ENCODE measurements around the gene APEX1.

The APEX1 gene

DNA sequence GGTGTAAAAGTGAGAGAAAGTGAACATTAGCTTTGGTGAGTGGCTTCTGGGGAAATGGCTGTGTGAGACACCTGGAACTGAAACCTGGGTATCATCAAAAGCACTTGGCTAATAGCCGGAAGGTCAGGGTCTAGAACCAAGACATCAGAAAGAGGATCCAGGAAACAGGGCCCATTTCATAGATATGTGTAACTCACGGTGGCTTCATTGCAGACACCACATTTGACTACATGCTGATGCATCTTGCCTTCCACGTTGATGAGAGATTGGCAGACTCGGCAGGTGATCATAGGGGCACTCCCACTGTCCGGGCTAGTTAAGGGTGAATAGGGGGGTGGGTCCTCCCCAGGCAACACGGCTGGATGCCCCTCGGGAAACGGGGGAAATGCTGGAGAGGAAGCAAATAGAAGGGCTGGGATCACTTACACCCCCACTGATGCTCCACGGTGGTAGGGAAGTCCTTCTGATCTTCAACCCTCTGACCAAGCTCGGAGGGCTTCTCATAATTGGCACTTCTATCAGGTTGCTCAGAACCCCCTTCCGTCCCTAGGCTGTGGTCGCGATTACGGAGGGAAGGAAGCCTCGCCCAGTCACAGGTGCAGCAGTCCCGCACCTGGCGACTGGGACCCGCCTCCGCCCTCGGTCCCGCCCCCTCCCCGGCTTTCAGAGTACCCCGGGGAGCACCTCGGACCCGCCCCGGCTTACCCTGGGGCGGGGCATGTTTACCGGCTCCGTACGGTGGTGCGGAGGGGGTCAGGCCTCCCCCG is 5.6 kb downstream of the APEX1 start:
- Histone ChIP-seq H3K4me3 (ENCODE audit: low read depth, low read length) (peak overlapping the region; percentile 90), H3K9me3 (ENCODE audit: control insufficient read depth, insufficient read depth, low read length) (no peaks in the 10 kb centered on the region), H3K36me3 (ENCODE audit: control insufficient read depth, insufficient read depth, low read length) (peaks cover 46% of the 10 kb centered on the region), H3K27me3 (ENCODE audit: control insufficient read depth, insufficient read depth, low read length) (no peaks in the 10 kb centered on the region), H3K27ac (ENCODE audit: low read depth, low read length) (peak overlapping the region; percentile 96), H3K9ac (ENCODE audit: low read depth, low read length) (peak overlapping the region; percentile 55), H3K4me1 (ENCODE audit: control insufficient read depth, insufficient read depth, low read length) (peaks cover 20% of the 10 kb centered on the region)

DNA sequence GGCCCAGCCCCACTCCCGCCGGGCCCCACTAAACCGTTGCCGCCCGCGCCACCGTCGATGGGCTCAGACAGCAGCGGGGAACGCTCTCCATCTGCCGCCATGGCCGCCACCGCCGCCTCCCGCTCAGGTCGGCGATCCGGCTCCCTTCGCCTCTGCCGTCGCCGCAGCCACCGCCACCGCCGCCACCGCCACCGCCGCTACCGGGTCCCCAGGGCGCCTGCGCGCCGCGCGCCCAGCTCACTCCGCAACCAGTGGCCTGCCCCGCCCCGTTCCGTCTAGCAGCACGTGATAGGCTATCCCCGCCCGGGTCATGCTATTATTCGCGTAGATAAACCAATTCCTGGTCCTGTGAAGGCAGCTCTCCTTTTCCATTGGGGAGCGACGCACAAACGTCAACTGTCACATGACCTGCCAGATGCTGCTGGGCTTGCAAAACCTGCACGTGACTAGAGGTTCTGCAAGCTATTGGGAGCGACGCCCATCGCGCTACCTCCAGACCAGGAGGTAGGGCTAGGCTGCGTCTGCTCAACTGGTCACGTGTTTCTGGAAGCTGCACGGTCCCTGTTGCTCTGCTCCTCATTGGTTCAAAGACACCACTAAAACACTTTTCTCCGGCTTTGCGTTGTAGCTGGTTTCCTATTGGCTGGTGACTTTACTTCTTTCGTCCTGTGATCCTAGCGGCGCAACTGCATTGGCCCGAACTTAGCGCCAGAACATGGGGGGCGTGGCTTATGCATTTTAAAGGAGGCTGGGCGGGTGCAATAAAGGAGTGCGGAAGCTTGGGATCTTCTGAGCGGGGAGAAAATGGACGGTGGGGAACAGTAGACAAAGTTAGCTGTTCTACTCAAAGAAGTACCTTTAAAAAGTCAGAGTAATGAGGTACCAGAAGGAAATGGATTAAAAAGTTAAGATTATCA is 6.5 kb downstream of the APEX1 start, which contains the start of gene PIP4P1:
Gene PIP4P1 (minus strand): TSS at position 210 of the 917 bp plus-strand sequence. CDS start 109 bp downstream, at position 101.
- peaks cover 40% of the 10 kb centered on the region for H3K36me3 ChIP-seq (ENCODE audit: control insufficient read depth, insufficient read depth, low read length)
- peak within 1 kb of the TSS; percentile 57 for H3K9ac ChIP-seq (ENCODE audit: low read depth, low read length)
- H3K27ac ChIP-seq (ENCODE audit: low read depth, low read length): peak within 1 kb of the TSS; percentile 96
- no peaks in the 10 kb centered on the region for H3K27me3 ChIP-seq (ENCODE audit: control insufficient read depth, insufficient read depth, low read length)
- H3K9me3 ChIP-seq (ENCODE audit: control insufficient read depth, insufficient read depth, low read length): no peaks in the 10 kb centered on the region
- H3K4me3 ChIP-seq (ENCODE audit: low read depth, low read length): peak within 1 kb of the TSS; percentile 90
- H3K4me1 ChIP-seq (ENCODE audit: control insufficient read depth, insufficient read depth, low read length): peaks cover 15% of the 10 kb centered on the region; the same call in 1 of the 2 replicates

DNA sequence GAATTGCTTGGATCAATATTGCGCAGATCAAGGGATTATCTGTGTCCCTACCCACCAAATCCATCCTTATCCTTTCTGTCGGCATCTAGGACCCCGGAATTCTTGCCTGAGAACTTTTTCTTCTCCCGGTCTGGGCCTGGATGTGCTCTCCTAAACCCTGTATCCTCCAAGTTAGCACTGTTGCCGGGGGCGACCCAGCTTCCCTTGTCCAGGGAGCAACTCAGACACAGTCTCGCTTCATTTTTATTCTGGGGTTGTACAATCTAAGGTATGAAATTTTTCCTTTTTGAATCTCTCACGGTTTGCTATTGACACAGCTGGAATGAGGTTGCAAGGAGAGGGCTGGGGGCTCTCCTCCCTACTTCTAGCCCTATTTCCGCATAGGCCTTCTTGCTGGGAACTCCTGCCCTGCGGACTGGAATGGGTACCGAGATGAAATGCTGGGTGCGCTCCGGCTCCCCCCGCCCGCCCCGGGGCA is 13.8 kb downstream of the APEX1 start:
- H3K4me1 ChIP-seq (ENCODE audit: control insufficient read depth, insufficient read depth, low read length): no peaks in the 10 kb centered on the region; the same call in 1 of the 2 replicates
- peak overlapping the region; percentile 71 for H3K27ac ChIP-seq (ENCODE audit: low read depth, low read length)
- no peak overlapping the region for H3K9ac ChIP-seq (ENCODE audit: low read depth, low read length)

DNA sequence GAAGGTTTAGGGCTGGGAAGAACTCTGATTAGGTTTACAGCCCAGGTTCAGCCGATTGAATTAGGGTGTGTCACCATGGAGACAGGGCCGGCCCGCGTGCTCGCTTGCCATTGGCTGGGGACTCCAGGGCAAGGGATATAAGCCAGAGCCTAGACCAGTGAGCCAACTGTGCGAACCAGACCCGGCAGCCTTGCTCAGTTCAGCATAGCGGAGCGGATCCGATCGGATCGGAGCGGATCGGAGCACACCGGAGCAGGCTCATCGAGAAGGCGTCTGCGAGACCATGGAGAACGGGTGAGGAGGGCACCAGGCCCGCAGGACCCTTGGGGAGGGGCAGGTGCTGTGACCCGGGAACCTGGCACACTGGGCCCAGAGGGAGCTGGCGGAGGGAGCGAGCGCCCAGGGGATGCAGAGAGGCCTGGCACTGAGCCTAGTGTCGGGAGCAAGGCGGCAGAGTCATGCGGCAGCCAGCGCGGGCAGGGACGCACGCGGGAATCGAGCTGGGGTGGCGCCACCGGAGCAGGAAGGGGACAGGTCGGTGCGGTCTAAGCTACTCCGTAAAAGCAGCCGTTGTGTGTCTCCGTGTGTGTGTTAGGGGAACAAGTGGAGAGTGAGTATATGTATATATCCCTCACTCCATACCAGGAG is 14.3 kb downstream of the APEX1 start, which contains the start of gene PNP:
Gene PNP (plus strand): TSS at position 165 of the 648 bp plus-strand sequence. CDS start 119 bp downstream, at position 284.
- peak within 1 kb of the TSS; percentile 88 for H3K4me3 ChIP-seq (ENCODE audit: low read depth, low read length)
- no peaks in the 10 kb centered on the region; the same call in 1 of the 2 replicates for H3K4me1 ChIP-seq (ENCODE audit: control insufficient read depth, insufficient read depth, low read length)
- H3K27ac ChIP-seq (ENCODE audit: low read depth, low read length): peak within 1 kb of the TSS; percentile 71
- H3K9ac ChIP-seq (ENCODE audit: low read depth, low read length): peak within 1 kb of the TSS; percentile 76
- H3K27me3 ChIP-seq (ENCODE audit: control insufficient read depth, insufficient read depth, low read length): no peaks in the 10 kb centered on the region
- H3K9me3 ChIP-seq (ENCODE audit: control insufficient read depth, insufficient read depth, low read length): no peaks in the 10 kb centered on the region
- peaks cover 26% of the 10 kb centered on the region for H3K36me3 ChIP-seq (ENCODE audit: control insufficient read depth, insufficient read depth, low read length)

More for the DNA sequence above, 13.8 kb downstream of the APEX1 start:
- H3K27me3 ChIP-seq (ENCODE audit: control insufficient read depth, insufficient read depth, low read length): no peaks in the 10 kb centered on the region
- peak overlapping the region; percentile 88 for H3K4me3 ChIP-seq (ENCODE audit: low read depth, low read length)
- peaks cover 21% of the 10 kb centered on the region for H3K36me3 ChIP-seq (ENCODE audit: control insufficient read depth, insufficient read depth, low read length)
- no peaks in the 10 kb centered on the region for H3K9me3 ChIP-seq (ENCODE audit: control insufficient read depth, insufficient read depth, low read length)

DNA sequence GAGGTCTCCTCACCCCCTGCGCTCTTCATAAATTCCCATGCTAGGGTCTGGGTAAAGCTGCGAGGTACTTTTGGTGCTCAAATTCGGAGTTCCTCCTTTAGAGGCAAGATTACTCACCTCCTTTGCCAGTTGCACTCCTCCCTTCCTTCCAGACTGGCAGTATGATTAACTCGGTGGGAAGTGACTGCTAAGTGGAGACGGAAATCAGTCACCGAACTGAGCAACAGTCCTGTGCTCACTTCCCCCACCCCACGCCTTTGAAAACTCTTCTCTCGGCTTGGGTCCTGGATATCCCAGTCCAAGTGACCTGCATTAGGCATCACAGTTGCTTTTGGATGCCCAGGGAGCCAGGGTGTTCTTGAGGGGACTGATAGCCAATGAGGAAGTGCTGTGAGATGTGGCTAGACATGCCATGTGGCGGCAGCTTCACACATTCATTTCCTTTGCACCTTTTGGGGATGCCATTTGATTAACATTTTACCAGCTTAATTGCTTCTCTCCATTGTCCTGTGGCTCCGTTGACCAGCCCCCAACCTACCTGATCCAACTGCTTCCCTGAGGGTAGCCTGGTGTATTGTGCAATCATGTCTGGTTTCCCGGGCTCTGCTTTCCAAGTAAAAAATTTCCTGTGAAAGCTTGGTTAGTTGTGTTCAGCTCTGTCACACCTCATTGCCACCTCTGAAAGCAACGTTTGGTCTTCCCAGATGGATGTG is 15.0 kb downstream of the APEX1 start:
- Histone ChIP-seq H3K9ac (ENCODE audit: low read depth, low read length) (peak overlapping the region; percentile 76), H3K9me3 (ENCODE audit: control insufficient read depth, insufficient read depth, low read length) (no peaks in the 10 kb centered on the region), H3K4me1 (ENCODE audit: control insufficient read depth, insufficient read depth, low read length) (no peaks in the 10 kb centered on the region; the same call in 1 of the 2 replicates), H3K27me3 (ENCODE audit: control insufficient read depth, insufficient read depth, low read length) (no peaks in the 10 kb centered on the region), H3K27ac (ENCODE audit: low read depth, low read length) (peak overlapping the region; percentile 71), H3K36me3 (ENCODE audit: control insufficient read depth, insufficient read depth, low read length) (peaks cover 33% of the 10 kb centered on the region), H3K4me3 (ENCODE audit: low read depth, low read length) (peak overlapping the region; percentile 88)

DNA sequence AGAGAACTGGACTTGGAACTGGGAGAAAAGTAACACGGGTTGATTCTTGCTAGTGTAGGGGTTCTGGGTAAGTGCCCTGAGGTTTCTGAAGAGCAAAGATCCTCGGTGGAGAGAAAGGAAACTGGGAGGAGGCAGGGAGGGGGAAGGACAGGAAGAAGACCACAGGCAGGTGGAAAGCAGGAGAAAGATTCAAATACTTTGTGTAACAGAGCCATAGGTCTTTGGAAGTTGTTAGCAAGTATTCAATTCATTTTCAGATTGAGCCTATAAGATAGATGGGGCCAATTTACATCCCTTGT is 15.5 kb downstream of the APEX1 start:
- Histone ChIP-seq H3K27me3 (ENCODE audit: control insufficient read depth, insufficient read depth, low read length) (no peaks in the 10 kb centered on the region), H3K4me3 (ENCODE audit: low read depth, low read length) (peak overlapping the region; percentile 88), H3K9me3 (ENCODE audit: control insufficient read depth, insufficient read depth, low read length) (no peaks in the 10 kb centered on the region), H3K4me1 (ENCODE audit: control insufficient read depth, insufficient read depth, low read length) (no peaks in the 10 kb centered on the region; the same call in 1 of the 2 replicates), H3K9ac (ENCODE audit: low read depth, low read length) (peak overlapping the region; percentile 76), H3K27ac (ENCODE audit: low read depth, low read length) (no peak overlapping the region), H3K36me3 (ENCODE audit: control insufficient read depth, insufficient read depth, low read length) (peaks cover 38% of the 10 kb centered on the region)

DNA sequence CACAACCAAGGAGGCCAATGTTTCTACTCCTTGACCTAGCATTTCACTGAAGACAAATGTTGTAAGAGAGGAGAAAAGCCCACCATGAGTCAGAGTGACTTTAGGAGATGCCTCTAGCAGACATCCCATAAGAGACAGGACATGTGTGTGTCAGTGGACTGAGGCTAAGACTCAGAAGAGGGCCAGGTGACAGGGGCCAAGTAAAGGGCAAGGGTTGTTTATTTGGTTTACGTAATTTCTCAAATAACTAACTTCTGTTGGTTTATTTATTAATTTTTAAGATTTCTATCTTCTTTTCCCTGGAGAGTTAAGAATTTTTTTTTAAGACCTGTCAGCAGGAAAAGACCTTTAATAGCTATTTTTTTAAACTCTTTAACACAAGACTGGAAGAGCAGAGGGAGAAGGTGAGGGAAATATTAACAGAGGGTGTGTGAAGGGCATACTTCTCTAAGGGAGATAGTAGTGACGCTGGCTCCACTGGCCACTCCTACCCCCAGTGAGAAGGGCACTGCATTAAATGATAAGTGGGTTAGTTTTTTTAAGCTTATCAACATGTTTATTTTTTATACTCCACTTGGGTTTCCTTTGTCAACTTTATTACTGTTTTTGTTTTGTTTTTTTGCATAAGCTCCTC is 17.6 kb downstream of the APEX1 start:
- H3K4me3 ChIP-seq (ENCODE audit: low read depth, low read length): no peak overlapping the region
- no peak overlapping the region for H3K27ac ChIP-seq (ENCODE audit: low read depth, low read length)
- no peaks in the 10 kb centered on the region for H3K9me3 ChIP-seq (ENCODE audit: control insufficient read depth, insufficient read depth, low read length)
- no peak overlapping the region for H3K9ac ChIP-seq (ENCODE audit: low read depth, low read length)
- no peaks in the 10 kb centered on the region for H3K27me3 ChIP-seq (ENCODE audit: control insufficient read depth, insufficient read depth, low read length)
- peaks cover 59% of the 10 kb centered on the region for H3K36me3 ChIP-seq (ENCODE audit: control insufficient read depth, insufficient read depth, low read length)
- H3K4me1 ChIP-seq (ENCODE audit: control insufficient read depth, insufficient read depth, low read length): no peaks in the 10 kb centered on the region; the same call in 1 of the 2 replicates

DNA sequence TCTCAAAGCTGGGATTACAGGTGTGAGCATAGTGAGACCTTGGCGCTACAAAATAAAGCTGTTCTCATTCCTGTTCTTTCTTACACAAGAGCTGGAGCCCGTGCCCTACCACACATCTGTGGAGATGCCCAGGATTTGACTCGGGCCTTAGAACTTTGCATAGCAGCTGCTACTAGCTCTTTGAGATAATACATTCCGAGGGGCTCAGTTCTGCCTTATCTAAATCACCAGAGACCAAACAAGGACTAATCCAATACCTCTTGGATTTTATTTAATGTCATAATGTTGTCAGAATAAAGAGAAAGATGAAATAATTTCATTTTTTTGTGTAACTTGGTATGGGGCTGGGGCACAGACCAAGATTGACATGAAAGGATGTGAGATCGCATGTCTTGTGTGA is 21.8 kb downstream of the APEX1 start:
- H3K27ac ChIP-seq (ENCODE audit: low read depth, low read length): no peak overlapping the region
- peaks cover 69% of the 10 kb centered on the region for H3K36me3 ChIP-seq (ENCODE audit: control insufficient read depth, insufficient read depth, low read length)

DNA sequence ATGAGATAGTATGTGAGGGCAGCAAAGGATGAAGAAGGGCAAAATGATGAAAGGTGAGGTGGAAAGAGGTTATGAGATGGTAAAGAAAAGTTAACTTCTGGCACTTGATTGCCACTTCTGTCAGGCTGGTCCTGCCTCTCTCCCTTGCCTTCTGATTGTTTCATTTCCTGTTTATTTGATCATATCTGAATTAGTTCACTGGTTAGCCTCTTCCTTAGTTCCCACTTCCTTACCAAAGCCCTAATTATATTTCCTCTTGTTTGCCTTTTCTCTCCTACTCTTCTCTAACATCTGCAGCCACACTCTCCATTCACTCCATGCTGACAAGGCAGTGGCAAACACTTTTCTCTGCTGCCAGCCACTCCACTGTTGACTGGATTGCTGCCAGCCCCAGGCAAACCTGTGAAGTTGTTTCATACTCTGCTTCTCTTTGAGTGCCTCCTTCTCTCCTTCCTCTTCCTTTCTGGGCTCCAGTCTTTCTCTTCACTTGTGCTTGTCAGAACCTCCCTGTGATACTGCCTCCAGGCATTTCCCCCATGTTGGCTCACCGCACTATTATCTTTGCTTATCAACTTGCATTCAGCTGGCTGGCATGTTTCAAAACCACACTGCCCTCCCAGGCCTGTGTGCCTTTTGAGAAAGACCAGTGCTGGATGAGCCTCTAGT is 22.3 kb downstream of the APEX1 start:
- H3K9me3 ChIP-seq (ENCODE audit: control insufficient read depth, insufficient read depth, low read length): no peaks in the 10 kb centered on the region
- H3K4me1 ChIP-seq (ENCODE audit: control insufficient read depth, insufficient read depth, low read length): peaks cover 13% of the 10 kb centered on the region
- no peak overlapping the region for H3K27ac ChIP-seq (ENCODE audit: low read depth, low read length)
- no peak overlapping the region for H3K9ac ChIP-seq (ENCODE audit: low read depth, low read length)
- peaks cover 64% of the 10 kb centered on the region for H3K36me3 ChIP-seq (ENCODE audit: control insufficient read depth, insufficient read depth, low read length)
- H3K27me3 ChIP-seq (ENCODE audit: control insufficient read depth, insufficient read depth, low read length): no peaks in the 10 kb centered on the region
- H3K4me3 ChIP-seq (ENCODE audit: low read depth, low read length): no peak overlapping the region

More for the DNA sequence above, 21.8 kb downstream of the APEX1 start:
- H3K4me1 ChIP-seq (ENCODE audit: control insufficient read depth, insufficient read depth, low read length): peaks cover 7% of the 10 kb centered on the region
- H3K9me3 ChIP-seq (ENCODE audit: control insufficient read depth, insufficient read depth, low read length): no peaks in the 10 kb centered on the region
- H3K4me3 ChIP-seq (ENCODE audit: low read depth, low read length): no peak overlapping the region
- no peaks in the 10 kb centered on the region for H3K27me3 ChIP-seq (ENCODE audit: control insufficient read depth, insufficient read depth, low read length)
- no peak overlapping the region for H3K9ac ChIP-seq (ENCODE audit: low read depth, low read length)

Data from HUES48 (cell line).